ENCODE measurements around the gene CD164L2.
A peak's percentile ranks its signal among the peaks of the same experiment; 100 is the strongest.
"Not testable (repeated sequence)": the region's sequence is repeated elsewhere in the genome, so short reads cannot be mapped to it uniquely, and the experiment has no call there.

Gene CD164L2

GRCh38 chr1:27391511-27392095 is 8.5 kb upstream of the CD164L2 start:
- no peak for DNase-seq (ENCODE audit: extremely low read depth in 1 of 2, low read depth in 1 of 2)

GRCh38 chr1:27388337-27389005 is 5.3 kb upstream of the CD164L2 start:
- DNase-seq (ENCODE audit: extremely low read depth in 1 of 2, low read depth in 1 of 2): peak in 1 of 2 donors; percentile 59

GRCh38 chr1:27384797-27385196 is 1.7 kb upstream of the CD164L2 start:
- not testable (repeated sequence) for DNase-seq (ENCODE audit: extremely low read depth in 1 of 2, low read depth in 1 of 2)

GRCh38 chr1:27383661-27384060 is 528 bp upstream of the CD164L2 start:
- DNase-seq (ENCODE audit: extremely low read depth in 1 of 2, low read depth in 1 of 2): no peak

- no peak for DNase-seq (ENCODE audit: extremely low read depth in 1 of 2, low read depth in 1 of 2)
Observed at GRCh38 chr1:27381969-27382762, 967 bp downstream of the CD164L2 start.

- DNase-seq (ENCODE audit: extremely low read depth in 1 of 2, low read depth in 1 of 2): no peak
Observed at GRCh38 chr1:27380766-27381733, 2.1 kb downstream of the CD164L2 start.

- no peak for DNase-seq (ENCODE audit: extremely low read depth in 1 of 2, low read depth in 1 of 2)
Observed at GRCh38 chr1:27380224-27380623, 2.9 kb downstream of the CD164L2 start.

- no peak for DNase-seq (ENCODE audit: extremely low read depth in 1 of 2, low read depth in 1 of 2)
Observed at GRCh38 chr1:27379564-27380122, 3.5 kb downstream of the CD164L2 start.

- DNase-seq (ENCODE audit: extremely low read depth in 1 of 2, low read depth in 1 of 2): no peak
Observed at GRCh38 chr1:27377760-27378495, 5.2 kb downstream of the CD164L2 start.

GRCh38 chr1:27374362-27375086 is 8.6 kb downstream of the CD164L2 start, which contains the start of gene FCN3:
TSS of gene FCN3 (minus strand) at chr1:27374824. CDS start at chr1:27374818, 6 bp downstream.
- no peak for DNase-seq (ENCODE audit: extremely low read depth in 1 of 2, low read depth in 1 of 2)

- DNase-seq (ENCODE audit: extremely low read depth in 1 of 2, low read depth in 1 of 2): no peak
Observed at GRCh38 chr1:27372808-27373690, 10.1 kb downstream of the CD164L2 start.

GRCh38 chr1:27372022-27372807 is 10.9 kb downstream of the CD164L2 start:
- no peak for DNase-seq (ENCODE audit: extremely low read depth in 1 of 2, low read depth in 1 of 2)

- DNase-seq (ENCODE audit: extremely low read depth in 1 of 2, low read depth in 1 of 2): no peak
Observed at GRCh38 chr1:27368869-27369582, 14.1 kb downstream of the CD164L2 start.

GRCh38 chr1:27367160-27367650 is 15.9 kb downstream of the CD164L2 start:
- DNase-seq (ENCODE audit: extremely low read depth in 1 of 2, low read depth in 1 of 2): no peak

GRCh38 chr1:27366411-27367159 is 16.5 kb downstream of the CD164L2 start, which contains the start of gene MAP3K6:
TSS of gene MAP3K6 (minus strand) at chr1:27366961. CDS start at chr1:27366597, 364 bp downstream.
- no peak for DNase-seq (ENCODE audit: extremely low read depth in 1 of 2, low read depth in 1 of 2)

GRCh38 chr1:27366113-27366410 is 17.1 kb downstream of the CD164L2 start:
- DNase-seq (ENCODE audit: extremely low read depth in 1 of 2, low read depth in 1 of 2): peak in 1 of 2 donors; percentile 54

Measured in activated CD8-positive, alpha-beta memory T cell treated with anti-CD3 and anti-CD28 coated beads for 1 hour (primary cell).